ENCODE measurements around the gene SEC16A. TPM values are rescaled to one million over a fixed set of nuclear protein-coding genes. Genes with fewer than 3 reads are reported as not detected.

SEC16A gene
- total RNA-seq, 1 experiment from 2014 or later = 56.4 TPM

- H3K27ac Mint-ChIP-seq = peak overlapping the region; percentile 36 to 87 (median 46); a peak in 3 of 7 replicates
- Histone ChIP-seq H4K20me1 (ENCODE audit: control insufficient read depth, insufficient read depth, insufficient read length) (peaks cover 2% of the 10 kb centered on the region), H2BK5ac (ENCODE audit: insufficient read length, low read length) (no peak overlapping the region)
These were observed 49.3 kb upstream of the SEC16A start for GRCh38 chr9:136531904-136532798.

More at GRCh38 chr9:136531904-136532798, 49.3 kb upstream of the SEC16A start:
- no peaks in the 10 kb centered on the region for H3K27me3 Mint-ChIP-seq (ENCODE audit: low read depth)
- no peaks in the 10 kb centered on the region for H3K23me2 ChIP-seq (ENCODE audit: insufficient read length, low read depth, low read length, poor library complexity, severe bottlenecking)
- no peak overlapping the region for H3T11ph ChIP-seq (ENCODE audit: low read length)
- no peaks in the 10 kb centered on the region for H3K9me3 ChIP-seq (ENCODE audit: control insufficient read depth, low read depth, low read length)
- H3K4me1 Mint-ChIP-seq = peaks cover 5 to 28% of the 10 kb centered on the region in 2 experiments
- H3K4me3 Mint-ChIP-seq = no peak overlapping the region
- no peak overlapping the region for H3K23ac ChIP-seq (ENCODE audit: insufficient read length, low read depth, low read length)
- WGBS (ENCODE audit: extremely low coverage, insufficient read length, low lambda C conversion rate) = no CpG with 5 or more reads among the region's 39 CpGs
- no peak overlapping the region for H2AK5ac ChIP-seq (ENCODE audit: insufficient read length, low read length)
- H4K91ac ChIP-seq (ENCODE audit: insufficient read length, low read depth, low read length) = no peak overlapping the region
- no peak overlapping the region for H3K4ac ChIP-seq (ENCODE audit: low read depth, low read length)
- no peak overlapping the region for H2AFZ ChIP-seq (ENCODE audit: low read length)
- H3K9ac ChIP-seq (ENCODE audit: extremely low read depth, insufficient read length, low read length) = no peak overlapping the region
- no peak overlapping the region for H4K8ac ChIP-seq (replicated peaks; ENCODE audit: insufficient read length, low read depth, low read length)
- H3K36me3 Mint-ChIP-seq (ENCODE audit: insufficient read depth in 1 of 3, low read depth in 3 of 3) = peaks cover 6 to 7% (median 7%) of the 10 kb centered on the region in 3 experiments
- H4K5ac ChIP-seq (ENCODE audit: insufficient read length, low read depth, low read length) = no peak overlapping the region
- no peak overlapping the region for H3K4me2 ChIP-seq (ENCODE audit: insufficient read depth, insufficient read length, low read length)
- no peak overlapping the region for H3K27ac ChIP-seq (ENCODE audit: insufficient read length, low read depth, low read length)
- H3K56ac ChIP-seq (ENCODE audit: insufficient read length, low read depth, low read length) = no peak overlapping the region
- H3K27me3 ChIP-seq (ENCODE audit: insufficient read depth, low read length) = no peaks in the 10 kb centered on the region
- H3K9me3 Mint-ChIP-seq = peaks cover 6 to 8% of the 10 kb centered on the region in 2 experiments
- no peak overlapping the region for H2BK15ac ChIP-seq (ENCODE audit: low read depth, low read length)
- H3K18ac ChIP-seq (ENCODE audit: insufficient read length, low read depth, low read length) = no peak overlapping the region
- no peaks in the 10 kb centered on the region for H3K4me1 ChIP-seq (ENCODE audit: insufficient read depth, low read length)
- no peak overlapping the region for H2BK120ac ChIP-seq (ENCODE audit: low read depth, low read length, poor library complexity, severe bottlenecking)
- H3K79me1 ChIP-seq (ENCODE audit: insufficient read depth, low read depth, low read length, poor library complexity, severe bottlenecking) = peaks cover 7% of the 10 kb centered on the region
- no peak overlapping the region for H2BK12ac ChIP-seq (ENCODE audit: insufficient read length, low read depth, low read length)
- no peak for DNase-seq
- no peak overlapping the region; the same call in 1 of the 2 replicates for H3K14ac ChIP-seq (ENCODE audit: insufficient read depth, low read length)
- no peak overlapping the region for H2BK20ac ChIP-seq (ENCODE audit: low read depth, low read length, poor library complexity, severe bottlenecking)
- peaks cover 2% of the 10 kb centered on the region; the same call in 1 of the 2 replicates for H3K79me2 ChIP-seq (ENCODE audit: insufficient read depth, low read length)
- TF ChIP-seq, protein P1, sequence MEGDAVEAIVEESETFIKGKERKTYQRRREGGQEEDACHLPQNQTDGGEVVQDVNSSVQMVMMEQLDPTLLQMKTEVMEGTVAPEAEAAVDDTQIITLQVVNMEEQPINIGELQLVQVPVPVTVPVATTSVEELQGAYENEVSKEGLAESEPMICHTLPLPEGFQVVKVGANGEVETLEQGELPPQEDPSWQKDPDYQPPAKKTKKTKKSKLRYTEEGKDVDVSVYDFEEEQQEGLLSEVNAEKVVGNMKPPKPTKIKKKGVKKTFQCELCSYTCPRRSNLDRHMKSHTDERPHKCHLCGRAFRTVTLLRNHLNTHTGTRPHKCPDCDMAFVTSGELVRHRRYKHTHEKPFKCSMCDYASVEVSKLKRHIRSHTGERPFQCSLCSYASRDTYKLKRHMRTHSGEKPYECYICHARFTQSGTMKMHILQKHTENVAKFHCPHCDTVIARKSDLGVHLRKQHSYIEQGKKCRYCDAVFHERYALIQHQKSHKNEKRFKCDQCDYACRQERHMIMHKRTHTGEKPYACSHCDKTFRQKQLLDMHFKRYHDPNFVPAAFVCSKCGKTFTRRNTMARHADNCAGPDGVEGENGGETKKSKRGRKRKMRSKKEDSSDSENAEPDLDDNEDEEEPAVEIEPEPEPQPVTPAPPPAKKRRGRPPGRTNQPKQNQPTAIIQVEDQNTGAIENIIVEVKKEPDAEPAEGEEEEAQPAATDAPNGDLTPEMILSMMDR (conservative IDR thresholded peaks at IDR 0.05) = no peak
